ENCODE measurements around the gene PLOD2. TPM values are rescaled to one million over a fixed set of nuclear protein-coding genes. Genes with fewer than 3 reads are reported as not detected.

PLOD2 gene
- total RNA-seq, 1 experiment from 2014 or later: 19.3 TPM

GRCh38 chr3:146159037-146159436 is 1.9 kb downstream of the PLOD2 start:
- Mint-ChIP-seq H3K36me3 (ENCODE audit: insufficient read depth in 1 of 3, low read depth in 3 of 3) (no peaks in the 10 kb centered on the region; a peak in 1 of 7 replicates), H3K4me3 (peak overlapping the region in 1 of 2 experiments; percentile 21; a peak in 1 of 5 replicates), H3K4me1 (peaks cover 19 to 38% of the 10 kb centered on the region in 2 experiments), H3K9me3 (no peaks in the 10 kb centered on the region), H3K27ac (no peak overlapping the region; a peak in 1 of 7 replicates), H3K27me3 (ENCODE audit: low read depth) (peaks cover 16% of the 10 kb centered on the region)
- no peak for TF ChIP-seq CTCF (conservative IDR thresholded peaks at IDR 0.05)
- Histone ChIP-seq H3K4ac (ENCODE audit: low read depth, low read length) (no peak overlapping the region), H2BK15ac (ENCODE audit: low read depth, low read length) (no peak overlapping the region), H2BK20ac (ENCODE audit: low read depth, low read length, poor library complexity, severe bottlenecking) (no peak overlapping the region), H4K8ac (replicated peaks; ENCODE audit: insufficient read length, low read depth, low read length) (no peak overlapping the region), H3T11ph (ENCODE audit: low read length) (no peak overlapping the region), H2BK120ac (ENCODE audit: low read depth, low read length, poor library complexity, severe bottlenecking) (no peak overlapping the region), H4K5ac (ENCODE audit: insufficient read length, low read depth, low read length) (no peak overlapping the region), H3K9ac (ENCODE audit: extremely low read depth, insufficient read length, low read length) (no peak overlapping the region), H4K91ac (ENCODE audit: insufficient read length, low read depth, low read length) (no peak overlapping the region), H3K18ac (ENCODE audit: insufficient read length, low read depth, low read length) (no peak overlapping the region), H3K79me1 (ENCODE audit: insufficient read depth, low read depth, low read length, poor library complexity, severe bottlenecking) (no peaks in the 10 kb centered on the region), H3K14ac (ENCODE audit: insufficient read depth, low read length) (no peak overlapping the region), H3K27ac (ENCODE audit: insufficient read length, low read depth, low read length) (no peak overlapping the region), H2BK12ac (ENCODE audit: insufficient read length, low read depth, low read length) (no peak overlapping the region), H3K4me1 (ENCODE audit: insufficient read depth, low read length) (no peaks in the 10 kb centered on the region), H2AFZ (ENCODE audit: low read length) (no peak overlapping the region), H4K20me1 (ENCODE audit: control insufficient read depth, insufficient read depth, insufficient read length) (no peaks in the 10 kb centered on the region), H2BK5ac (ENCODE audit: insufficient read length, low read length) (no peak overlapping the region), H3K23me2 (ENCODE audit: insufficient read length, low read depth, low read length, poor library complexity, severe bottlenecking) (no peaks in the 10 kb centered on the region), H3K27me3 (ENCODE audit: insufficient read depth, low read length) (no peaks in the 10 kb centered on the region), H3K23ac (ENCODE audit: insufficient read length, low read depth, low read length) (no peak overlapping the region), H3K4me2 (ENCODE audit: insufficient read depth, insufficient read length, low read length) (peak overlapping the region; percentile 13), H3K9me3 (ENCODE audit: control insufficient read depth, low read depth, low read length) (no peaks in the 10 kb centered on the region), H3K79me2 (ENCODE audit: insufficient read depth, low read length) (no peaks in the 10 kb centered on the region; the same call in 1 of the 2 replicates), H2AK5ac (ENCODE audit: insufficient read length, low read length) (no peak overlapping the region), H3K56ac (ENCODE audit: insufficient read length, low read depth, low read length) (no peak overlapping the region)
- no CpG with 5 or more reads among the region's 4 CpGs for WGBS (ENCODE audit: extremely low coverage, insufficient read length, low lambda C conversion rate)
- no peak for DNase-seq

All from H9 (cell line).